ENCODE data around the gene ILDR1.

Gene ILDR1

GRCh38 chr3:121995161-121996137, 26.6 kb downstream of the ILDR1 start:
- peak in 6 of 10 donors; percentile 17 to 78 (median 21) for DNase-seq
- intact Hi-C loops (cut with DNase I) = no loop called here

DNA sequence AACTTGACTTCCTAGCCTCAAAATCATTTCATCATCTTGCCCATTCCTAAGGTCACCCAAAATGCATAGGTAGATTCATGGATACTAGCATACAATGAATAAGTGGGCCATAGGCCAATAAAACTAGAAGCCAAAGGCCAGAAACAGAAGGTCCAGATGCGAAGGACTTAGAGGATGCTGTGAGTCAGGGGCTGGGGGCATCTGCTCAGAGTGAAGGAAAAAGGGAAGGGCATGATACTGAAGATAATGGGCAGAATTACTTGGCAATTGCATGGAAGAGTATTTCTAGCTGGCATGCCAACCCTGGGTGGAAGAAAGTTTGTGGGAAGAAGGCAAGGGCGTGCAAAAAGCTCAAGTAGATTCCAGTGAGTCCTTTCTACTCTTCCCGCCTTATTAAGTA, 27.5 kb downstream of the ILDR1 start:
- no peak for DNase-seq
- intact Hi-C loops (cut with DNase I) = no loop called here

DNA sequence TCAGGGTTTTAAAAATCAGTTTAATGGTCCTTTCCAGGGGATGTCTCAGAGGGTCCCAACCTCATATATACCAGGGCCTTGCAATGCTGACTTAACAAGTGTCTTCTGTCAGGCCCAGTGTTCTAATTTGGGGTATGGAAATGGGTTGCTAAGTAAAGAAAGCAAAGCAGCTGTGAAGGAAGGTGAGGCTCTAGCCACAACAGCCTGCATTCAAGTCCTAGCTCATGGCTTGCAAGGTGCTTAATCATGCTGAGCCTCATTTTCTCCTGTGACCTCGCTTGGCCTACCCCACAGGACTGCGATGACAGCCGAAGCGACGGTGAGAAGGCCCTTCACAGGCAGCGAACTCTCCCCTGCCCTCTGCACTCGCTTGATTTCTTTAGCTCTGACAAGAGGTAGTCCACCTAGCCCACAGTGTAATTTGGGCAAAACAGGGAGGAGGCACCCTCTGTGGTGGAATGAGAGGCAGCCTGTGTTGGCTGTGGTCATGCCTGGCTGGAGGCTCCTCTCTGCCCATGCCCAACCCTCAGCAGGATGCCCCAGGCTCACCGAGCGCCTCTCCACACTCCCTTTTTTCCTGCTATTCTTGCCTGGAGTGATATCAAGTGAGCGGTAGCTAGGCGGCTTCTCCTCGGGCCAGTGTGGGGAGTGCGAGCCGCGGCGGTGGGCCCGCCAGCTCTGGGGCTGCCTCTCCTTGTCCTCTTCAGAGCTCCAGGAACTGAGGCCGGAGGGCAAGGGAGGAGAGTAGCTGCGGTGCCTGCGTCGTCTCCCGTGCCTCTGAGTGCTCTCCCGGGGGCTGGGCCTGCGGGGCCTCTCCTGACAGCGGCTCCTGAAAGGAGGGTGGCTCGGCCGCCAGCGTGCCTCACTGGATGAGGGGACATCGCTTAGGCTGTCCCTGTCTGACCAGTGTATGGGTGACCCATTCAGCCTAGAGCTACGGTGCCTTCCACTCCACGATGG, 29.2 kb downstream of the ILDR1 start:
- DNase-seq = peak in 1 of 10 donors; percentile 81
- intact Hi-C loops (cut with DNase I) = no loop called here

DNA sequence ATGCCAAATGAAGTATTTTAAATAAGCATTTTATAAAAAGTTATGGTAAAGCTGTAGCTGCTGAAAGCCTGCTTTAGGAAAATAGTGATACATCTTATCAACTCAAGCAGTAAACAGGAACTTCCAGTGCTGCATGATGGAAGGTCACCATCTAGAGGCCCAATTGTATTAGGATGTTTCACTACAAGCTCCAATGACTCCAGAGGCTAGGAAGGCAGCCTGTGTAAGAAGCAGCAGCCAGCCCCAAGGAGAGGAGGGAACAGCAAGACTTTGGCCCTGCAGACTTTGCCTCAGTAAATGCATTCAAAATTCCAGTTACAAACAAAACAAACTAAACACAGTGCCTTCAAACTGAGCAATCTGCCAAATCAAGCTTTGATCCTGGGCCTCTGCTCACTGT, 32.1 kb downstream of the ILDR1 start:
- DNase-seq = no peak
- intact Hi-C loops (cut with DNase I) = no loop called here

- no peak for DNase-seq
- intact Hi-C loops (cut with DNase I) = no loop called here
These were observed 33.9 kb downstream of the ILDR1 start for GRCh38 chr3:121988146-121988545.

DNA sequence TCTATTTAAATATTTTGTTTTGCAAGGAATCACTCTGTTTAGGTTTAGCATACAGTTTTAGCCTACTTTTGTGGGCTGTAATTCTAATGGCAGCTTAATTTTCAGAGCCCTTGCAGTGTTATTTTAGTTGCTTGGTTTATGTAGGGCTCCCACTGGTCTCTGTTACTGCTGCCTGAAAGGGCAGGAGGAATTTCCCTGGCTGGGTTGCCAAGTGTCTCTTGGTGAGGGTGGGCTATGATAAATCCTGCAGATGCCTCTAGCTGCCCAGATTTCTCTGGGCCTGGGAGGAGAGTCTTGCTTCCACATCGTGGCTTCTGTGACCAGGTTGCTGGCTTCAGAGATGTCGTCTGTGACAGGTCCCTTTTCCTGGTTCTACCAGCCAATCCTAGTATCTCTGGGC, 36.2 kb downstream of the ILDR1 start:
- intact Hi-C loops (cut with DNase I) = no loop called here
- no peak for DNase-seq

DNA sequence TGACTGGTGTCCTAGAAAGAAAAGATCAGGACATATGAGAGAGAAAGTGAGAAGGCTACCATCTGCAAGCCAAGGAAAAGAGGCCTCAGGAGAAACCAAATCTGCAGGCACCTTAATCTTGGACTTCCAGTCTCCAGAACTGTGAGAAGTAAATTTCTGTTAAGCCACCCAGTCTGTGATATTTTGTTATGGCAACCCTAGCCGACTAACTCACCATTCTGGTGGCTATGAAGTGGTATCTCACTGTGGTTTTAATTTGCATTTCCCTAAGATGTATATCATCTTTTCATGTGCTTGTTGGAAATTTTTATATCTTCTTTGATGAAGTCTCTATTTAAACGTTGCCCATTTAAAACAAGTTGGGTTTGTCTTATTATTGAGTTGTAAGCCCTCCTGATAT, 40.6 kb downstream of the ILDR1 start:
- no peak for DNase-seq
- intact Hi-C loops (cut with DNase I) = no loop called here

- DNase-seq = no peak
- intact Hi-C loops (cut with DNase I) = no loop called here
These were observed 41.6 kb downstream of the ILDR1 start for GRCh38 chr3:121980450-121980796.

DNA sequence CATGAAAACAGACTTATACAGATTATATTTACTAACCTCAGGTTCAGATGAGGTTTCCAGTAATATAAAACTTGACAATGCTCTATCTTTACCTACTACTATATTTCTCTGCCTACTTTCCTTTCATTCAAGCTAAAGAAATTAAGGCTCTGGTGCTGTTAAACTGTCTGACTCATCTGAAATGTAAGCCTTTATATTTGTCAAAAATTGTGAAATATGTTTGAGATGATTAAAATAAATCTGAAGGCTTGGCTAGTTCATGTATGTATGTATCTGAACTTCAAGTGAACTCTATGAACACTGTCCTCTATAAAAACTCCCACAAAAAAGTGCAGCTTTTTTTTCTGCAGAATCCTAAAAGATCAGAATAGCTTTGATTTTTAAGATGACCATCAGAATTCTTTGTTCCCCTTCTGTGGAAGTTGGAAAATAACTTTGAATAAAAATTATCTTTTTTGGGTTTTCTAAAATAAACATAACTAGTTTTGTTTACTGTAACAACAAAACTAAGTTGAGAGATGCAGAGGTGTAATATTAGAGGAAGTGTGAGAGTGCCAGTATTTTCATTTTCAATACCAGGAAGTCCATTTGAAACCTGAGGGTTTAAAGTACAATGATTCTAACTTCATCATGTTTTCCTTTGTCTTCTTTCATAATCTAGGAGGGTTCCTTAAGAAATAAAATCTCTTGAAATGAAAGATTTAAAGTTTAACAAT, 42.2 kb downstream of the ILDR1 start:
- intact Hi-C loops (cut with DNase I) = no loop called here
- DNase-seq = no peak

GRCh38 chr3:121979246-121979645, 42.8 kb downstream of the ILDR1 start:
- DNase-seq = no peak

GRCh38 chr3:121976727-121977126, 45.3 kb downstream of the ILDR1 start:
- DNase-seq = no peak
- intact Hi-C loops (cut with DNase I) = no loop called here

More at GRCh38 chr3:121979246-121979645, 42.8 kb downstream of the ILDR1 start:
- intact Hi-C loops (cut with DNase I) = no loop called here

GRCh38 chr3:121975702-121976302, 46.2 kb downstream of the ILDR1 start:
- intact Hi-C loops (cut with DNase I) = no loop called here

DNA sequence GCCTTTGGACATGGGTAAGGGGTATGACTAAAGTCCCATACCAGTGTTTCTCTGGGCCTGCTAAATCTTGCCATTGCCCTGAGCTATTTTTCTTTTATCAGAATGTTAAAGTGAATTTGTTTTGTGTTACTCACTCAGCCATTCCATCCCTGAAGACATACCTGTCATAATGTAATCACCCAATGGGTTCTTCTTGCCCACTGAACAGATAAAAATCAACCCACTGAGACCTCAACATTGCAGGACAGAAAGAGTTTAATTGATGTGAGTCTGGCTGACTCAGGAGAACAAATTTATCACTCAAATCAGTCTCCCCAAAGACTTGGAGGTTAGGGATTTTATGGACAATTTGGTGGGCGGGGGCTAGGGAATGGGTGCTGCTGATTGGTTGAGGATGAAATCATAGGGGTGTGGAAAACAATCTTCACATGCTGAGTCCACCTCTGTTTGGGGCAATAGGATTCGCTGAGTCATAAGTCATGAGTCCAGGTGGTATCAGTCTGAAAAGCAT, 47.4 kb downstream of the ILDR1 start:
- DNase-seq = no peak
- intact Hi-C loops (cut with DNase I) = no loop called here

More at GRCh38 chr3:121975702-121976302, 46.2 kb downstream of the ILDR1 start:
- DNase-seq = no peak

DNA sequence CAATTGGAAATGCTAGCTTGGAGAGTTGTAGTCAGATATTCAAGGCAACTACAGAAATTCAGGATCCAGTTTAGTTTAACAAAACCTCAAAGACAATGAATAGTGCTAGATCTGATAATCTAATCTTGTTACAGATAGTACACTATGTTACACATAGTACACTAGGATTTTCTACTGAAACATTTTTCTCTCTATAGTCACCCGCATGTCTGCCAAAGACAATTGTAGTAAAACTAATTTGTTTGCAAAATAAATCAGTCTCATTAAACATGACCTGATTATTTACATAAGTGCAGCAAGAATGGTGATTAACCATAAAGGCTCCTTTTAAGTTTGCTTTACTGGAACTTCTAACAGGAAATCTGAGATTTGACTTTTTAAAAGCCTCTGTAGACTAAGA, 52.0 kb downstream of the ILDR1 start:
- intact Hi-C loops (cut with DNase I) = no loop called here
- DNase-seq = no peak

DNA sequence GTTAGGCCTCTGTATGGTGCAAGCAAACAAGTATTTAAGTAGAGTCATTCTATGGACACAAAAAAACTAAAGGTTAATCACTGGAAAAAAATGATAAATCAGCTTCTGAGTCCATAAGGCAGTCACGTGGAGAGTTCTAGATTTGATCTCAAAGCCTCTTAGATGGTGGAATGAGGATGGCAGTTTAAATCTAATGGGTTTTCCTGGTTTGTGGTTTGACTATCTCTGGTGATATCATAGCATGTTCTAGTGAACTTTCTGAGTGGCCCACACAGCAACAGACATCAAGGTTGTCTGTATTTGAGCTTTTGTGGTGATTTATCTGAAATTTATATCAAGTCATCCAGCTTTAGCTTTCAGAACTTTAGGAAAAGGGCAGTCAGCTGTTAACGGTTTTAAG, 52.4 kb downstream of the ILDR1 start:
- no peak for DNase-seq
- intact Hi-C loops (cut with DNase I) = no loop called here

DNA sequence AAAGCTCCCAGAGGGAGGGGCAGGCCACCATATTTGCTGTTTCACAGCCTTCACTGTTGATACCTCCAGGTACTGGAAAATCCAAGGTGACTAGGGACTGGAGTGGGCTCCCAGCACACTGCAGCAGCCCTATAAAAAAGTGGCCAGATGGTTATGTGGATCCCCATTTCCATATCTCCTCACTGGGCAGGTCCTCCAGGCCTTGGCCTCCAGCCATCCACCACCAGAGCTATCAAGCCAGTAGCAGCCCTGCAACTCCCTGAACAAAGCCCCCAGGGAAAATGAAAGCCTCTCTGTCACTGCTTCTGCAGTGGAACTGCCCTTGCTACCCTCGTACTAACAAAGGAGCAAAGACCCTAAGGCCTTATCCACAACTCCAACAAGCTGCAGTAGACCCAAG, 58.4 kb downstream of the ILDR1 start:
- DNase-seq = no peak
- intact Hi-C loops (cut with DNase I) = no loop called here

DNA sequence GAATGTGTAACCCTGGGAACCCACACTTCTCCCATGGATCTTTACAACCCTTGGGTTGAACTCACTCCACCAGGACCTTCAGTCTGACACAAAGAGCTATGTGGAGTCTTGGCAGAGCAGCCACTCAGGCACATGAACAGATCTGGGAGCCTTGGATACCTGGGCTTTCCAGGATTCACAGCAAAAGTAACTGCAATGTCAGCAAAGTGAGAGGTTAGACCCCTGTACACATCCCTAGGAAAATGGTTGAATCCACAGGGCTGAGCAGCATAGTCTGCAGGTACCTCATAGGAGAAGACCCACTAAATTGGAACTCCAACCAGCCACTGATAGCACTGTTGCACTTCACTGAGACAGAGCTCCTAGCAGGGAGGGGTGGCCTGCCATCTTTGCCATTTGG, 59.6 kb downstream of the ILDR1 start:
- intact Hi-C loops (cut with DNase I) = no loop called here
- DNase-seq = no peak

GRCh38 chr3:121961283-121961682, 60.8 kb downstream of the ILDR1 start:
- no peak for DNase-seq
- intact Hi-C loops (cut with DNase I) = no loop called here

GRCh38 chr3:121958801-121959200, 63.2 kb downstream of the ILDR1 start:
- intact Hi-C loops (cut with DNase I) = no loop called here

More at GRCh38 chr3:121958801-121959200, 63.2 kb downstream of the ILDR1 start:
- no peak for DNase-seq
